Left renal pelvis (tissue), 4 donors: ENCODE data around the gene ARL8A. TPM values are rescaled to one million over a fixed set of nuclear protein-coding genes. Genes with fewer than 3 reads are reported as not detected.
"Not testable (repeated sequence)": the region's sequence is repeated elsewhere in the genome, so short reads cannot be mapped to it uniquely, and the experiment has no call there.

Experiments used
- DNase-seq, 4 donors: peaks; one replicate each; pipeline ENCODE4 v3.0.0-alpha.2; 2013; ENCODE audit warnings: low read depth in 4 of 4, low spot score in 3 of 4
- polyA plus RNA-seq, 4 donors: library from polyadenylated mRNA; unstranded; fragments of 120-200 nt; gene quantifications; one replicate each; pipeline ENCODE4 v1.2.1, GENCODE V29; 2013; ENCODE audit not compliant: insufficient read length in 4 of 4

ARL8A gene
- polyA plus RNA-seq, 4 donors, result 44.2 to 52.3 (median 48.7) TPM

GRCh38 chr1:202143768-202144401 is 652 bp downstream of the ARL8A start:
- DNase-seq, result no peak

DNA sequence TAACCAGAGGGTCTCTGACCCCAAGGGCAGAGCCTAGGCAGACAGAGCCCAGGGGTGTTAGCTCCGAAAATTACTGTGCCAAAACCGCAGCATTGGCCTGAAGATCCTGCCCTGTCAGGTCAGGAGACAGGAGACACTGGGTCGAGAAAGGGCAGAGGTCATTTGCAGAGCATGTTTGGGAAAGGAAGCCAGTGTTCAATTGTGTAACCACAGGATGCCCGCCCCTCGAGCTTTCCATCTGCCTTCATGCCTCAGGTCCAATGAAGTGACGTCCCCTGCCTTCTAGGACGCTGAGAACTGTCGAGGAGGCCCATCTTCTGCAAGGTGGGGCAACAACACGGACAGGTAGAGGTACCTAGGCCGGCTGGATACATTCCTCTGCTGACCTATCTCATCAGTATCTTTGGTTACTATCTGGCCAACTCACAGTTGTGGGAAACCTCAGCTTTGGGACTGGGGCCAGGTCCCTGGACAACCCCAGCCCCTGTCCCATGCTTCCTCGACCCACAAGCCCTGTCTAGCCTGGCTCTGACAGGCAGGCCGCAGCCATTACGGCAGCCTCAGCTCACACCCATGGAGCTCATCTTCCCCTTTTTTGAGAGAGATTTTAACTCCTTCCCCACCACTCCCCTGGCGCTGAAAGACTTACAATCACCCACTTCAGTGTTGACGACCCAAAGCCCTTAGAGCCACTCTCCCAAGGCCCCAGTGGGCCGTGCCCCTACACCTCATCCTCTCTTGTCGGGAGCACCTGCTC is 1.3 kb downstream of the ARL8A start:
- no peak for DNase-seq

DNA sequence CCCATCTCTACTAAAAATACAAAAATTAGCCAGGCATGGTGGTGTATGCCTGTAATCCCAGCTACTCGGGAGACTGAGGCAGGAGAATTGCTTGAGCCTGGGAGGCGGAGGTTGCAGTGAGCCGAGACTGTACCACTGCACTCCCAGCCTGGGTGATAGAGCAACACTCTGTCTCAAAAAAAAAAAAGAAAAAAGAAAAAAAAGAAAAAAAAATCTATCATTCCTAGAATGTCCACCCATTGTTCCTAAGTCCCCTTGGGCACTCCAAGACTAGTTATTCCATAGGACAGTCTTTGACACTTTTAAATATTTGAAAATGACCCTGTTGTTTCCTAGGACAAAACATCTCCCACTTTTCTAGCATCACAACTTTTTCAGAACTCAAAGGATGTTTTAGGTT is 3.1 kb downstream of the ARL8A start:
- DNase-seq, result not testable (repeated sequence)

DNA sequence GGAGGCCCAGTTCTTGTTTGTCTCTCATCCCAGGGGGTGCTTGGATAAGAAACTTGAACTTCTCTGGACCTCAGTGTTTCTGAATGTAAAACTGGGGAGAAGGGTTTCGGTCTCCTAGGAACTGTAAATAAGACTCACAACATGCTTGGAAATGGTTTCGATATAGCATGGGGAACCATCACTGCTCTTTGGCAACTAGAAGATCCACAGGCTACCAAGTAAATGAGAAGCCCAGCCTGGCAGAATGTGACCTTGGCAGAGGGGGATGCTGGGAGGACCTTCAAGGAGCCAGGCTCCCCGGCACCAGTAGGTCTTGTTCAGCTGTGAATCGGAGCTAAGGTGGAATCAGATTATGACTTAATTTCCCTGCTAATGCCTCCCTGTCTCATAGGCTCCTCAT is 3.7 kb downstream of the ARL8A start:
- no peak for DNase-seq

- DNase-seq, result no peak
Measured at GRCh38 chr1:202135221-202135721, 9.3 kb downstream of the ARL8A start.

DNA sequence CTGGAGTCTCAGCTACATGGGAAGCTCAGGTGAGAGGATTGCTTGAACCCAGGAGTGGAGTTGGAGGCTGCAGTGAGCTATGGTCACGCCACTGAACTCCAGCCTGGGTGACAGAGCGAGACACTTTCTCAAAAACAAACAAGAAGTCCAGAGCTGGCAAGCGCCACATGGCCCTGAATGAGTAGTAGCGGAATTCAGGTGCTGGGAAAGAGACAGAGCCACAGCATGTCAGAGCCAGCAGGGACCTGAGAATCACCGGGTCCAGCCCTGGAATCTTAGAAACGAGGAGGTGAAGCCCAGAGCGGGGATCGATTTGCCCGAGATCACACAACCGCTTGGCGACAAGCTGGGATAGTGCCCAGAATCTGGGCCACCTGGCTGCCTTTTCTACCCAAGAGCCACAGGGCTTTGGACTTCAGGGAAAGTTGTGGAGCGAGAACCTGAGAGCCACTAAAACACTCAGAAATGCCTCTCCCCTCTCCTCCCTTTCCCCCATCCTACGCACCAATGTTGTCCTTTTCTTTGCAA is 9.8 kb downstream of the ARL8A start:
- no peak for DNase-seq

DNA sequence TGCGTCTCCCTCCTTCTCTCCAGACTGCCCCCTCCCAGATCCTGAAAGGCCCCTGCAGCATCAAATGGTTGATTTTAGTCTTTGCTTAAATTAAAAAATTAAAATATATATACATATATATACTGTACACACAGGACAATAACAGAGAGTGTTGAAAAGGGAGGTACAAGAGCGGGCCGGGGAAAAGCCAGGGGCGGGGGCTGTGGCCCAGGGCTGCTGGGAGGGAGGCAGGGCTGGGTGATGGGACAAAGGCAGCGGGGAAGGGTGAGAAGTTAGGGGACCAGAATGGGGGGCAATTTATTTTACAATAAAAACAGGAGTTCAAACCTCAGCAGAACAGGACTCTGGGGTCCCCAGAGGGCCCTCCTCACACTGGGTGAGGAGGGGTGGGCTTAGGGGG is 10.5 kb downstream of the ARL8A start:
- DNase-seq, result no peak

GRCh38 chr1:202133496-202133895 is 11.0 kb downstream of the ARL8A start:
- no peak for DNase-seq

- no peak for DNase-seq
Measured at GRCh38 chr1:202133001-202133400, 11.5 kb downstream of the ARL8A start.

GRCh38 chr1:202131956-202132821 is 12.3 kb downstream of the ARL8A start:
- no peak for DNase-seq

DNA sequence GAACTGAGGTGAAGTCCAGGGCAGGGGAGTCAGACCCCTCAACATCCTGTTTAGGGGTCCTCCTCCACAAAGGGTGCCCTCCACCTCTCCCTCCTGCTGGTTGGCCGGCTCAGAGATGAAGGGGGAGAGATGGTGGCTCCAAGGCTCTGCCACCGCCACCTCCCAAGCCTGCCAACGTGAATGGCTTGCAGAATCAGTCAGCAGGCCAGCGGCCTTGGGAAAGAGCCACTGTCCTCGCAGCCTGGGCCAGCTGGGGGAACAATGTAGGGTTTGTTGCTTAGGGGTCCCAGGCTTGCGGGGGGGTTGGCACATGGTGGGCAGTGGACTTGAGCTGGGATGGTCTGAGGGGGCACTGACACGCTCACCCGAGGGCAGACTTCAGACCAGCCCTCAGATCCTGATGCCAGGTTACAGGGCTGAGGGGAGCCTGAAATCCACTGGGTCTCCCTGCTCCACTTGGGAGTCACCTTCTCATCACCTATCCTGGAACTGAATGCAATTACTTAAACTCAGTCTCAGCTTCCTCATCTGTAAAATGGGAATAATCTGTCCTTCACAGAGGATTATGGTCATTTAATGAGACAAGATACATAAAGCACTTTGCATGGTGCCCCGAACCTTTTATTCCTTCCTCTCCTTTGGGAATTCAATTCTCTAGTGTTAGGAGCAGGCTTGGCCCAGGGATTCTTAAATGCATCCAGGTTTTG is 13.6 kb downstream of the ARL8A start:
- DNase-seq, result no peak

GRCh38 chr1:202130297-202130721 is 14.2 kb downstream of the ARL8A start:
- no peak for DNase-seq

DNA sequence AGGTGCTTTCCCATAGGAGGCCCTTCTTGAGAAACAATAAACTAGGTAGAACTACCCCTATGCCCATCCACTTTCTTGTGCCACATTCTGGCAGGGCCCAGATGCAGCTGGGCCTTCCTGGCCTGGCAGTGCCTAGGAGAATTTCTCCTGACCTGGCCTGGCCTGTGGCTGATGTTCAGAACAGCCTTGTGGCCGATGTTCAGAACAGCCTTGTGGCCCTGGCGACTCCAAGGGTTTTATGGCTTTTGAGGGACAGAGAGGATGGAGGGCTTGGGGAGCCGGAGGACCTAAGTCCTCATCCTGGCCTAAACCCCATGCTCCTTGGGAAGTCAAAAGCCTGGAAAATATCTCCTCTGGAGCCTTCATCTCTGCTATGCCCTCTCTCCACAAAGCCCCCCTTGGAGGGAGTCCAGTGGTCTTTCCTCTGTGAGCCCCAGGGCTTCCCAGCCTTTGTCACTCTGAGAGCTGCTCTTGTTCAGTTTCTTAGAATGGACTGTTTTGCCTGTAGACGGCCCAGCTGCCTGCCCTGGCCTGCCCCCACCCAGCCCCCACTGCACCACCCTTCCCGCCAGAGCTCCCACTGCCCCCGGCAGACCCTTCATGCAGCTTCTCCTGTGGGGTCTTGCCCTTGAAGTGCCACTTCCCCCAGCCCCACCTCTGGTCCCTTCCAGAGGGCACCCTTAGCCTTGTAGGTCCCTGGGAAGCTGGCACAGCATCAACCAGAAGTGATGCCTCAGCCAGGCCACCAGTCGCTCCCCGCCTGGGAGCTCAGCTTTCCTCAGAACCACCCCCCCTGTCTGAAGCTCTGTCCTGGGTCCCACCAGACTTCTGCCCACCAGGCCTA is 14.9 kb downstream of the ARL8A start:
- DNase-seq, result no peak

DNA sequence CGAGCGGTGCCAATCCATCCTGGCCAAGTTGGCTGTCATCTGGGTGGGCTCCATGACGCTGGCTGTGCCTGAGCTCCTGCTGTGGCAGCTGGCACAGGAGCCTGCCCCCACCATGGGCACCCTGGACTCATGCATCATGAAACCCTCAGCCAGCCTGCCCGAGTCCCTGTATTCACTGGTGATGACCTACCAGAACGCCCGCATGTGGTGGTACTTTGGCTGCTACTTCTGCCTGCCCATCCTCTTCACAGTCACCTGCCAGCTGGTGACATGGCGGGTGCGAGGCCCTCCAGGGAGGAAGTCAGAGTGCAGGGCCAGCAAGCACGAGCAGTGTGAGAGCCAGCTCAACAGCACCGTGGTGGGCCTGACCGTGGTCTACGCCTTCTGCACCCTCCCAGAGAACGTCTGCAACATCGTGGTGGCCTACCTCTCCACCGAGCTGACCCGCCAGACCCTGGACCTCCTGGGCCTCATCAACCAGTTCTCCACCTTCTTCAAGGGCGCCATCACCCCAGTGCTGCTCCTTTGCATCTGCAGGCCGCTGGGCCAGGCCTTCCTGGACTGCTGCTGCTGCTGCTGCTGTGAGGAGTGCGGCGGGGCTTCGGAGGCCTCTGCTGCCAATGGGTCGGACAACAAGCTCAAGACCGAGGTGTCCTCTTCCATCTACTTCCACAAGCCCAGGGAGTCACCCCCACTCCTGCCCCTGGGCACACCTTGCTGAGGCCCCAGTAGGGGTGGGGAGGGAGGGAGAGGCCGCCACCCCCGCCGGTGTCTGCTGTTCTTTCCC is 16.5 kb downstream of the ARL8A start:
- no peak for DNase-seq

DNA sequence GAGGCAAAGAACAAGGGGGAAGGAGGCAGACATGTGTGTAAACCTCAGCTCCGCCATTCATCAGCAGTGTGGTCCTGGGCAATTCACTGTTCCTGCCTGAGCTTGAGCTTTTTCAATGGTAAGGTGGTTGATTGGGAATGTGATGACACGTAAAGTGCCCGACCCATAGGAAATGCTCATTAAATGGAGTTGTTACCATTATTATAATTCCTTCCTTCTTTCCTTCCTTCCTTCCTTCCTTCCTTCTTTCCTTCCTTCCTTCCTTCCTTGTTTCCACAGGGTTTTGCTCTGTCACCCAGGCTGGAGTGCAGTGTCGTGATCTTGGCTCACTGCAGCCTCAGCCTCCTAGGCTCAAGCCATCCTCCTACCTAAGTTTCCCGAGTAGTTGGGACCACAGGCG is 17.5 kb downstream of the ARL8A start:
- no peak for DNase-seq

DNA sequence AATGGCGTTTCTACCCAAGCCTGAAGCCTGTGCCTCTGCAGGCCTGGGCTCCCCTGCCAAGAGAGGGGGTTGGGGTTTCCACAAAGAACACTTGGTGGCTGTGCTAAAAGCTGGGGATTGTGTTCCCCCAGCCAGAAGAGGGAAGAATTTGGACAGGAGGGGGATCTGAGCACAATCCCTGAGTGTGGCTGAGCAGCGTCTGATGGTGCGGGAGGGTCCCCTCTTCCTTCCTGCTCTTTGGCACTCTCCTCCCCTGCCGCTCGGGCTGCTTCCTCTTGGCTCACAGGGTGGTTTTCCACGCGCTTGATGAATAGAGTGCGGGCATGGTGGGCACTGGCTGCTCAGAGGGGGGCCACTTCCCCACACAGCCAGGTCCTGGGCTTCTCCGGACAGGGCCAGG is 18.1 kb downstream of the ARL8A start:
- no peak for DNase-seq

GRCh38 chr1:202125611-202126010 is 18.9 kb downstream of the ARL8A start:
- DNase-seq, result no peak

DNA sequence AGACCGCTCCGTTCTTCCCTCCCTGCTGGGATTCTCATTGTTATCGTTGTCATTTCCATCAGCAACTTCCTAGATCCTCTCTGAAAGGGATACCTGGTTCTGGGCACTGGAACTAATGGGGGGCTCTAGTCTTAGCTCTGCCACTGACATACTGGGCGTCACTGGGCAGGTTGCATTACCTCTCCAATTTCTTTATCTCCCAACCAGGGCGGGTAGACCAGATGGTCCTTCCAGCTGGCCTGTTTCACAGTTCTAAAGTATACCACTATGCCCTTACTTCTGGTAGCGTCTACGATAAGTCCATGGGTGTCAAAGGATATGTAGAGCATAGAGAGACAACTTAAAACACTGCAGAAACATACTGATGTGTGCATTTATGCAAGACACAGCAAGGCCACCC is 20.4 kb downstream of the ARL8A start:
- DNase-seq, result no peak

GRCh38 chr1:202123336-202123813 is 21.2 kb downstream of the ARL8A start:
- DNase-seq, result no peak
